HG03108 (cell line): ENCODE data around the gene FBXO2.

Experiments
- ATAC-seq: cut with Tn5 transposase; IDR thresholded peaks from one replicate; pipeline ENCODE4 v1.9.1; 2021; ENCODE audit warnings: moderate library complexity; ENCODE audit not compliant: unreplicated experiment

FBXO2 gene, protein sequence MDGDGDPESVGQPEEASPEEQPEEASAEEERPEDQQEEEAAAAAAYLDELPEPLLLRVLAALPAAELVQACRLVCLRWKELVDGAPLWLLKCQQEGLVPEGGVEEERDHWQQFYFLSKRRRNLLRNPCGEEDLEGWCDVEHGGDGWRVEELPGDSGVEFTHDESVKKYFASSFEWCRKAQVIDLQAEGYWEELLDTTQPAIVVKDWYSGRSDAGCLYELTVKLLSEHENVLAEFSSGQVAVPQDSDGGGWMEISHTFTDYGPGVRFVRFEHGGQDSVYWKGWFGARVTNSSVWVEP

DNA sequence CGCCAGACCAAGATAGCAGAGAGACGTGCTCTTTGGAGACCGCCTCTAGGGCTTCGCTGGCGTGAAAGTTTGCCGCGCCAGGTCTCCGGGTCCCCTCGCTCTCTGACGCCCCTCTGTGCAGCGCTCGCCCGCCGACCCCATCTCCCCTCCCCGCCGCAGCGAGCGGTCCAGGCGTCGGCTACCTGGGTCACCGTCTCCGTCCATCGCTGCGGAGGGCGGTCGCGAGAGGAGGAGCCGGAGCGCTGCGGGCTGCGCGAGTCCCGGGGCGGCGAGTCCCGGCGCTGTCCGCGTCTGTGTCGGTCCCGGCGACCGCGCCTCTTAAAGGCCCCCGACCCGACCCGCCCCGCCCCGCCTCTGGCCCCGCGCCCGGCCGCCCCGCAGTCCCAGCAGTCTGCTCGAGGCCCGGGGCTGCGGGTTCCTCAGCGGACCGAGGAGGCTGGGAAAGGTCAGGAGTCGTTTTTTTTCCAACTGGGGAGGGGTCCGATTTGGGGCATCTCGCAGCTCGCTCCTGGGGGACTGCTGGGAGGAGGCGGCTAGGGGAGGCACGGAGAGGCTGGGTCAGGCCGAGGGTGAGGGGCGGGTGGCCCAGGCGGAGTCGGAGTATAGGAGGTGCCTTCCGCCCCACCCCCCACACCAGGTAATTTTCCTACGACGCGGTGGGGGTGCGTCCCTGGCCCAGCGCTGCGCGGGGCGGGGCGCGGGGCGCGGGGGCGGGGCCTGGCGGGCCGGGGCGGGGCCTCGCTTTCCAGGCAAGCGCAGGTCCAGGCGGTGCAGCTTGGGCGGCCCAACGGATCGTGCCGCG lies at the start of gene FBXO2, which contains the start of gene FBXO44:
TSS of gene FBXO2 (minus strand) at position 293 of the 802 bp plus-strand sequence. CDS start at position 204, 89 bp downstream.
TSS of gene FBXO44 (plus strand) at position 741 of the 802 bp plus-strand sequence. CDS start 959 bp downstream, outside the sequence.
- peak; percentile 47 for ATAC-seq

DNA sequence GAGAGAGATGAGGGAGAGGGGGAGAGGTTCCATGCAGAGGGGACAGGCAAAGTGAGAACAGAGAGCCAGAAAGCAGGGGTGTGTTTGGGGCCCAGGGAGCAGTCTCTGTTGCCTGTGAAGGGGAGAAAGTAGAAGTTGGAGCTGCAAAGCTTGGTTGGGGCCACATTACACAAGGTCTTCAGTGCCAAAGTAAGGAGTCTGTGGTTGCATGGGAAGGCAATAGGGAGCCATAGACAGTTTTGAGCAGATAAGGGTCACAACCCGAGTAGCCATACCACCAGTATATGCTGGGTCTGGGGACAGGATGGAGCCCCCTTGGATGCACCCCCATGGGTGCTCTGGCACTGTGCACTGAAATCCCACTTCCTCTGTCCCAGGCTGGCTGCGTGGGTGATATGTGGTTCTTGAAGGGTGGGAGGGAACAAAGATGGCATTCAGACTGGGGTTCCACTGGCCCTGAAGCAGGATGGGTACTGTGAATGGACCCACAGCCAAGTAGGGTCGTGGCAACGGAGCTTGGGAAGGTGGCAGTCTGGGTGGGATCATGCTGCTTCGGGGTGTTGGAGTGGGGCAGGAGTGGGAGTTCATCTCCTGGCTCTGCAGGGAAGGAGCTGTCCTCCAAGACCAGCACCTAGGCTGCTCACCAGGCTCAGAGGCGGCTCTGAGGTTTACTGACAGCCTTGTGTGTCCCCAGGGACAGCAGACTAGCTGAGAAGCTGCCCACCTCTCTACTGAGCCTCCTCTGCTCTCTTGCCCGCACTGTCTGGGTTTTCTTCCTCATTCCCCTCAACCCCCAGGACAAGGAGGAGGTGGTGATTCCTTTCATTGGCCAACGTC lies 49.3 kb upstream of the FBXO2 start:
- ATAC-seq = no peak

DNA sequence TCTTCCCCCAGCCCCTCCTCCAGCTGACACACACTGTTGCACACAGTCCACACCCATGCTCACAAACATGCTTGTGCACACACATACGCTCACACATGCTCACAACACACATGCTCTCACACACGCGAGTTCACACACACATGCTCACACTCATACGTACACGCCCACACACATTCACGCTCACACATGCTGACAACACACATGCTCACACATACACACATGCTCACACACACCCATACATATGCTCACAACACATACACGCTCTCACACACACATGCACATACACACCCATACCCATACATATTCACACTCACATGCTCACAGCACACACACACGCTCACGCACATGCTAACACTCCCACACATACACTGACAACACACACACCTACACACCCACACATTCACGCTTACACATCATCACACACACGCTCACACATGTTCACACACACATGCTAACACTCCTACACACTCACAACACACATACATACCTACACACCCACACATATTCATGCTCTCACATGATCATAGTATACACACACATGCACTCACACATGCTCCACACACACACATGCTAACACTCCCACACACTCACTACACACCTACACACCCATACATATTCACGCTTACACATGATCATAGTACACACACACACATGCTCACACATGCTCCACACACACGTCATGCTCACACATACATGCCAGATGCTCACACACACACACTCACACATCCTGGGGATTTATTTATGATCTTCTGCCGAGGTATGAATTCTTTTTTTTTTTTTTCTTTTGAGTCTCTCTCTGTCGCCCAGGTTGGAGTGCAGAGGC lies 48.0 kb upstream of the FBXO2 start:
- no peak for ATAC-seq

DNA sequence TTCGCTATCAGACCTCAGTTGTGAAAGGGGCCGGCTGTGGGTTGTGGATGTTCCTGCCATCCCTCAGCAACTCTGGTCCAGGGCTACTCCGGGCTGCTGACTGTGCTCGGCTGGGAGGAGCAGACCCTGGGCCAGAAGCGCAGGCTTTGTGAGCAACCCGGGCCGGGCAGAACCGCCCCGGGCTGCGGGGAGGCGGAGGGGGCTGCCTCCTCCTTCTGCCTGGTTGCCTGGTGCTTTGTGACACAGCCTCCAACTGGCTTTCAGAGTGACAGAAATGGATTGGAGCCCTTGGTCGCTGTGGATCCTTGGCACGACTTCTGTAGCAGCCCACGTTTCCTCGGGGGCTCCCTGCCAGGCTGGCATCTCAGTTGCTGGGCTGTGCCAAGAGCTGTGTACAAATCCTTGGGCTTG lies 47.3 kb upstream of the FBXO2 start:
- no peak for ATAC-seq

DNA sequence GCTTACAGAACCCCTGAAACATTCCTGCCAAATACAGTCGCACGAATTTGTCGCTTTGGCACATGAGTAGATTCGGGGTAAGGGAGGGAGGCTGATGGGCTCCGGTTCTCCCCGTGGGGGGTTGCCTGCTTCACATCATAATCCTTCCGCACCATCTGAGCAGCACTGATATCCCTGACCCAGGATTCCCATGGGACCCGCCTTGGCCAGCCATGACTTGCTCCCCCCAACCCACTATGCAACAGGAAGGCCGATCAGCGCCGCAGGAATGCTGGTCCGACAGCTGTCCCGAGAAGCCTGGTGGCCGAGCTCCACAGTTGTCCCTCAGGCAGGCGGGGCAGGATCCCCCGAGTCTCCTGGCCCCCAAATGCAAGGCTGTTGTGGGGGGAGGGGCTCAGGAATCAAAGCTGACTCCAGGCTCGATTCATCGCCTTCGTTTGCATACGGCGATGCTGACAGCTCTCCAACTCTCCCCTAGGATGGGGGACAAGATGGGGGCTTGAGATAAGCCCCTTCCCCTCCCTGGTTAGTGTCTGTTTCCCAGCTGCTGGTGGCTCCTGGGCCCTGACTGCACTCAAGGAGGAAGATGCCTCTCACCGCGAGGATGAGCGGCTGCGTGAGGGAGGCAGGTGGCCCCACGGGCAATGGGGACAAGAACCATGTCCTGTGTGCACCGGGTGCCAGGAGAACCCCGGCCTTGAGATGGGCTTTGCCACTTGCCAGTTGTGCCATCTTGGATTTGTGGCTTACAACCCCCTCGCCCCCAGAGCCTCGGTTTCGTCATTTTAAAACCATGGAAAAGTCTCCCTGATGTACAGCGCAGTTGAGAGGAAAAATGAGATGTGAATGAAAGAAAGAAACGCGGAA lies 46.6 kb upstream of the FBXO2 start:
- no peak for ATAC-seq

DNA sequence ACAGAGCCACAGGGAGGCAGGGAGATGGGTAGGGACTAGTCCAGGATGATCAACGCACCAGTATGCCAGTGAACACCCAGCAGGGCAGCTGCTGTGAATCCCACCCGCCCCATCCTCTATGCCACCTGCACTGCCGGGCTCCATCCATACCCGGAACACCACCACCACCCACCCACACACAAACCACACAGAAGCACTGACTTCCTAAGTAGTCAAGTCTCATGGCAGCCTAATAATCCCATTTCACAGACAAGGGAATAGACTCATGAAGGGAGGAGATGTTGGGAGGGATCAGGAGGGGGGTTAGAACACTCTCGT lies 43.6 kb upstream of the FBXO2 start:
- ATAC-seq = no peak

DNA sequence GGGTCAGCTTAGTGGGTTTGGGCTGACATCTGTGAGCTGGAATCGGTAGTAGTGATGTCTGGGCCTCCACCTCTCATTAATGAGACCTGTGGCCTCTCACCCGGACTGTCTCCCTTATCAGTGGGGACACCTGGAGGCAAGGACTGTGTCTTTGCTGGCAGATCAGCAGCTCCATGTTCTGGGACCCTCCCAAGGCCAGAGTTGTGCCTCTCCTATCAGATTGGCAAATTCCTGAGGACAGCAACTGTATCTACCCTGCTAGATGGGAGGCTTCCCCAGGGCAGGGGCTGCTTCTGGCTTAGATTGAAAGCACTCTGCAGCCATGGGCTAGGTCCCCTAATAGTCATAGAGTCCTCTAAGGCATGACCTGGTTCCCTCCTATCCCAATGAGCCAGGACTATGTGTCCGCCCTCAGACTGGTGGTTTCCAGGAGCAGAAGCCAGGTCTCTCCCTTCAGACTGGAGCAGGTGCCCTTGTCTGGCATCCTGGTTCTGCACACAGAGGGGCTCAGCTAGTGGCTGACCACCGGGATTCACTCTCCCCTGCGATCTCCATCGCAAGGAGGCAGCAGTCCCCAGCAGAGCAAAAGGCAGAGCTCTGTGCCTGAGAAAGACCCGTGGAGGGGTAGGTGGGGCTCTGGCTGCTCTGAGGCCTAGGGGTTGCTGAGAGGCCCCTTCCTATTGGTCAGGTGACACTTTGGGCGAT lies 43.1 kb upstream of the FBXO2 start:
- no peak for ATAC-seq

DNA sequence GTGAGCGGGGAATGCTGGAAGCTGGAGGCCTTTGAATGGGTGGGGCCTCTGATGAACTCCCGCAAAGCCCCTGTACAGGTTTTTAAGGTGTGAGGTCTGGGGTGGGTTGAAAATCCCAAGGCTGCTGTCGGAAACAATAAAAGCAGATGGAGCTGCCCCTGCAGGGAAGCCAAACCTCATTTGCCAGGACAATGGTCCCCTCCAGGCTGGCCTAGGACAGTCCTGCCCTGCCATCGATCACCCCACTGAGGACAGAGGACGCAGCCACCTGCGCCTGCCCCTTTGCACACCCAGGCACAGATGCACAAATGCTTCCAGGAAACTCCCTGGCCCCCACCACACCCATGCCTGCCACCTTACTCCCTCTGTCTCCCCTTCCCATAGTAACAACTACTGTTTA lies 41.6 kb upstream of the FBXO2 start:
- ATAC-seq = no peak

DNA sequence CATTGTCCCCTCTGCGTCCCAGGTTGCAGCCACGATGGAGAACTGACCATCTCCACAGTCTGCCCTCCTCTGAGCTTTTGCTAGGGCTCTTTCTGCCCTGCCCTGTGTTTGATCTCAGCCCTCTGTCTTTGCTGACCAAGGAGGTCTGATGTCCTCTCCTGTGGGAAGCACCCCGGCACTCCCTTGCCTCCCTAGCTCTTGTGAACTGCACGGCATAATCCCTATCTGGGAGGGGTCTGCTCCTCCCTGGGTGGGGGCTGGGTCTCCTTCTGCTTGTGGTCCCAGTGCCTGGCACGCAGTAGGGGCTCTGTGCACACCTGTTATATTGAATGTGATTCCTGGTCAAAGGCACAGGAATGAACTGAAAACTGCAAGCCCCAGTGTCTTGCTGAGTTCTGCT lies 39.7 kb upstream of the FBXO2 start:
- no peak for ATAC-seq

DNA sequence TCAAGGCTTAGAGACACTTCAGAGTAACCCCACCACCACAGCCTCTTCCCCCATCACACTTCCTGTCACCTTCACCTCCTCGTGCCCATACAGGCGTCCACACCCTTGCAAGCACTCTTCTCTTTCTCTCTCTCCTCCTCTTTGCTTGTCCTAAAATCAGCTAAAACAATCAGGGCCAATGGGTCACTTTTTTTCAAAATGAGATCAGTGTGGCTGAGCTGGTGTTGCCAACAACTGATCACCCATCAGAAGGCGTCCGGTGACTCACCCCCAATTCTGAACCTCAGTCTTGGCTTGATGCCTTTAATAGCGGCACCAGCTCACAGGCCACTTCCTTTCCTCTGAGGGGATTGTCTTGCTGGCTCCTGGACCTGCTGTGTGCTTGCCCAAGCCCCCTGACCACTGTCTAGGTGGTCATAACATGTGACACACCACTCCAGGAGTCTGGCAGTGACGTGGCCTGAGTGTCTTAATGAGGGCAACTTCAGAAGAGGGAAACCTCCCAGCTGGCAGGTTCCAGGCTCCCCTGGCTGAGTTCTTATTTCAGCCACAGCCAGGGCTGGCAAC lies 38.9 kb upstream of the FBXO2 start:
- ATAC-seq = no peak

DNA sequence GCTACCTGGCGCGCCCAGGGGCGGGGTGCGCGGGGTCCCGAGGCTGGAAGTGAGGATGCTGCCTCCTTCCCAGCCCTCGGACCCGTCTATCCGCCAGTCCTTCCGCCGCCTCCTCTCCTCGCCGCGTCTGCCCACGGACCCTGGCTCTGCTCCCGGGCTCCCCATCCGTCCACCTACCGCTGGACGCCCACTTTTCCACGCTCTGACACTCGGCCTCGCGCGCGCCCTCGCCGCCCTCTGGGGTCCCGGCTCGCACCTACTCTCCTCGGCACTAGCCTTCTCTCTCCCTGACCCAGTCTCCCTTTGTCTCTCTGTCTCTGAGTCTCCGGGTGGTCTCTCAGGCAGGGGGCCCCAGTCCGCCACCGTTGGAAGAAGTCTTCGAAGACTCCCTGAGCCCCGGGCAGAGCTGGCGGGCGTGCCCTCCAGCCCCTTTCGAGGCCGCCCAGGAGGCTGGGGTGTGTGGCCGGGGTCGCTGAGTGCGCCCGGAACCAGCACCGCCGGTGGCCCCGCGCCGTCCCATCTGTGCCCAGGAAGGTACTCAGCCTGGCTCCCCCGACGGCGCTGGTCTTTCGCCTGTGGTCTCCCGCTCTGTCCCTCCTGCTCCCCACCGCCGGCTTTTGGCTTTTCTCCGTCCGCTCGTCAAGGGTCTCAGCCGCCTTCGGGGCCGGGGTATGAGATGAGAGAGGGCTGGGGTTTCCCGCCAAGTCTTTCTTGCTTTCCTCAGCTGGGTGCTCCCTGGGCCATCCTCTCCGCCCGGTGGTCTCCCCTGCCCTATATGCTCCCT lies 37.9 kb upstream of the FBXO2 start:
- no peak for ATAC-seq

DNA sequence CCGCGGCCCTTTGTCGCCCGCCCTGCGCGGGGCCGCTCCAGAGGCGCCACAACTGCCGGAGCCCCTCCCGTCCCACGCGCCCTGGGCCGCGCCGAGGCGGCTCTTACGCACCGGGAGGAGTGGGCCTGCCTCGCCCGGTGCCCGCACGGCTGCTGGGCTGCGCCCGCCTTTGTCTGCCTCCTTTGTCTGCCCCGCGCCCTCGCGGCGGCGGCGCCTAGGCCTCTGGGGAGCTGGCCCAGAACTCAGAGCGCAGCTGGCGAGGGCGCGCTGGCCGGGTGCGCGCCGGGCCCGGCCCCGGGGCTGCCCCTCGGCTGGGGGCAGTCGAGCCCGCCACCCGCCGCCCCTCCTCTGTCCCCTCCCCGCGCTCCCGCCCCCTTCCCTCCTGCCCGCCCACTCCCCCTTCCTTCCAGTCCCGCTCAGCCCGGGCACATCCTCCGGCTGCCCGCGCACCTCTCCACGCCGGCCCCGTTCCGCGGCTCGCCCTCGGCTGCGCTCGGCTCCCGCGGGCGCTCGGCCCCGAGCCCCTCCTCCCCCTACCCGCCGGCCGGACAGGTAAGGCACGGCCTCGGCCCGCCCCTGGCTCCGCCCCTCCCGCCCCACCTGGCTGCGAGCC lies 37.2 kb upstream of the FBXO2 start, which contains the start of gene DRAXIN:
TSS of gene DRAXIN (plus strand) at position 409 of the 613 bp plus-strand sequence. CDS start 14,549 bp downstream, outside the sequence.
- ATAC-seq = no peak

DNA sequence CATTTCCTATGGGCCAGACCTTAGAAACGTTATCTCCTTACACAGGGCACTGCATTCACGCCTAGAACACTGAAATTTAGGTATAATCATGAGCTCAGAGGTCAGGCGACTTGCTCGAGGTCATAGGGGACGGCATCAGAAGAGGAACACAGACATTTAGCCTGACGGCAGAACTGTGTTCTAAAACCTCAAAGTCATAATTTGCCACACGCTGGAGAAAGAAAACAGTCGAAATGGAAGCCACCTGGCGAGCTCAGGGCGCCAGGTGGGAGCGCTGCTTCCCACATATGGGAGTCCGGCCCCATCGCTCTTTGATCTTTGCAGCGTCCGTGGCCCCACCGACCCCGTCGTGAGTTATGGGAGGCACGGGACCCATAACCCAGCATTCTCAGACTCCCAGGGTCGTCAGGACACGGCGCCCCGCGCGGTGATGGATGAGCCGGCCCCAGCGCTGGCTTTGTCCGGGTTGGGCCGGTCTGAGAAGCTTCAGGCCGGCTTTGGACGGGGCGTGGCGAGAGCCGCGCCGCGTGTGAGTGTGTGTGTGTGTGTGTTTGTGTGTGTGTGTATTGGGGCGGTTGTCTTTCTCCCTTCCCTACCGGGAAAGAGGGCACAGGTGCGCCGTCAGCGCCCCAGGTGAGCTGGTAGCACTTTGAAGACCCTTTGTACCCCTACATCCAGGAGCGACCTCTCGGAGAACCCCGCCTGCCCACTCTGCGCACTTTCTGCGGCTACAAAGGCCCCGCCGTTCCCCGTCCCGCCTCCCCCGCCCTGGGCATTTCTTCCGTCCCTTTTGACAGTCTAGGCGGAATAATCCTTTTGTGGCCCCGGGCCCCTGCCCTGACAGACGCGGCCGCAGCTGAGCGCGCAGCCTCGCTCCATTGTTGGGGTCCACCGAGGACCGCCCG lies 36.4 kb upstream of the FBXO2 start:
- ATAC-seq = no peak

DNA sequence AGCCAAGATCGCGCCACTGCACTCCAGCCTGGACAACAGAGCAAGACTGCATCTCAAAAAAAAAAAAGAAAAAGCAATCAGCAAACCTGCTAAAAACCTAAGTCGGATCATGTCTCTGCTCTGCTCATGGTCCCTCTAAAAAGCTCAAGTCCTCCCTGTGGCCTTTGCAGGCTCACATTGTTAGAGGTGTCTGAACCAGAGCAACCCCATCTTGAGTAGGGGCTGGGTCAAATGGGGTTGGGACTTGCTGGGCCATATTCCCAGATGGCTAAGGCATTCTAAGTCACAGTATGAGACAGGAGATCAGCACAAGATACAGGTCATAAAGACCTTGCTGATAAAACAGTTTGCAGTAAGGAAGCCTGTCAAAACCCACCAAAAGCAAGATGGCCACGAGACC lies 34.3 kb upstream of the FBXO2 start:
- no peak for ATAC-seq

DNA sequence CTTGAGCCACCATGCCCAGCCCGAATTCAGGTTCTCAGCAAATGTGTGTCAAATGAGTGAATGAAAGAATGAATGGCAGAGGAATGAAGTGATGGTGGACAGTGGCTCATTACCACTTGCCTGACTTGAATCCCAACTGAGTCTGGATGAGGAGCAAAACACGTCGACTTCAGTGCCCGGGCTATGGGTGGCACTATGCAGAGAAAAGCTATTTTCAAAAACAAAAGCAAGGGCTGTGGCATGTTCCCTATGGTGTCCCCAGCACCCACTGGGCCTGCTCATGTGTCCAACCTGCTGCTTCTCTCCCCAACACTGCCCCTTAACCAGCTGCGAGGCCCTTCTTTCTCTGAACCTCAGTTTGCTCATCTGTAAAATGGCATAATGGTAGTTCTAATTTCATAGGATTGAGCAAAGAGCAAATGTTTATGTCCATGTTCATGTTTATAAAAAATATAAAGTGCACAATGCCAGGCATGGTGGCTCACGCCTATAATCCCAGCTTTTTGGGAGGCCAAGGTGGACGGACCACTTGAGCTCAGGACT lies 31.1 kb upstream of the FBXO2 start:
- ATAC-seq = no peak

DNA sequence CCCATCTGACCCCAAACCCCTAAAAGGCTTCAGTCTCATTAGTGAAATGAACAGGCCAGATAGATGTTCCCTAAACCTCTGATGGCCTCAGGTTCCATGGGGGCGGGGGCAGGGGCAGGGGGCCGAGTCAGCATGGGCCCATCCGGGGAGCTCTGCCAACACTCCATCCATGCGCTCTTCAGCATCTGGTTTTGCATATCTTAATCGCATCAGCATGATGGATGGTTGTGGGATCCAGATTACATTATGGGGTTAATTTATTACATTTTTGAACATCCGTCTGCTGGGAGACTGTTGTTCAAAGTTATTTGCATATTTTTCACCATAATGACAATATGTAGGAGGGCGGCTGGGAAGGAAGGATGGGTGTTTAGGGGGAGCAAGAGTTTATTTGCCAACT lies 29.8 kb upstream of the FBXO2 start:
- no peak for ATAC-seq
